Superior temporal gyrus (tissue), 1 donor: ENCODE results near the gene TRIM44.
"Not testable (repeated sequence)": the region's sequence is repeated elsewhere in the genome, so short reads cannot be mapped to it uniquely, and the experiment has no call there.

ENCODE experiments used
- DNase-seq: peaks from one replicate; pipeline ENCODE4 v3.0.0-alpha.2; 2016; ENCODE audit errors: extremely low spot score

Gene TRIM44

DNA sequence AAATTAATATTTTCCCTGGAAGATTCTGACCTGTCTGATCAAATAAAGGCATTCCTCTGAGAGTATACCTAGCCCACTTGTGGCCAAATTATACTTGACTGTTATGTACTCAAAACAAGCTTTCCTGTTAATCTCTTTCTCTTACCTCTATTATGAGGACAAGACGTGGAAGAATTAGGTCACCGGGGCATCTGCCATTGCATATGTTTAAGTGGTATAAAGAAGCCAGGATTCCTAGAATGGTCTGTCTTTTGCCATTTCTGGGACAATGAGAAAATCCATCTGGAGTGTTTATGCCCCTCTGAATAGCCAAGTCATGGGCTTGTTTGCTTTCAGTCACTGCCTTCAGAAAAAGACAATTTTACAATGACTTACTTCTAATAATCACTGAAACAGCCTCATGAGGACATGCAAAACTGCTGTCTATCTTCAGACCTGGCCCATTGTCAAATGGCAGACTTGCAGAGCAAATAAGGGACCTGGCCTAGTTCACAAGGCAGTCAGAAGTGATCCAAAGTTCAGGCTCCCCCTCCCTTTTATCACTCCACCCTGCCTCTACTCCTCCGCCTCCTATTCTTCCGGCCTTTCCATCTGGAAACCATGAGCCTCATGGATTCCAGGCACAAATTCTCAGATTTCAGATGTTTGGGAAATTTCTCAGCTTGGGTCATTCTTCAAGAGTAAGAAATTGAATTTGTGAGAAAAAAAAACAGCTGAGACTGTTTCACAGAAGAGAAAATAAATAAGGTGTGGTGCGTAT, 153.2 kb downstream of the TRIM44 start:
- no peak for DNase-seq

DNA sequence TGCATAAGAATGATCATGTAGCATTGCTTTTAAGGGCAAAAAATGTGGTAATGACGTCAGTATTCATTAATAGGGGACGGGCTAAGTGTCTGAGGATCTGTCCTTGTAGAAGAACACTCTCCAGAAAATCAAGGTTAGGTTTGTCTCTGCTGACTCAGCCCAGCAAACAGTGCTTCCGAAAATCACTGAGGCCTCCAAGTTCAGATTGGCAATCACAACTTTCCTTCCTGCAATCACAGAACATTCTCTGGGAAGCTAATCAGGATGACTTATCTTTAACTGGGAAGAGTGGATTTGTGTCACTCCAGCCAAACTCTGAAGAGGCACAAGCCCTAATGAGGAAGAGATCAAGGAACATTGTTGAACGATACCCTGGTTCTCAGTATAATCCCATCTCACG, 158.0 kb downstream of the TRIM44 start:
- DNase-seq = no peak

DNA sequence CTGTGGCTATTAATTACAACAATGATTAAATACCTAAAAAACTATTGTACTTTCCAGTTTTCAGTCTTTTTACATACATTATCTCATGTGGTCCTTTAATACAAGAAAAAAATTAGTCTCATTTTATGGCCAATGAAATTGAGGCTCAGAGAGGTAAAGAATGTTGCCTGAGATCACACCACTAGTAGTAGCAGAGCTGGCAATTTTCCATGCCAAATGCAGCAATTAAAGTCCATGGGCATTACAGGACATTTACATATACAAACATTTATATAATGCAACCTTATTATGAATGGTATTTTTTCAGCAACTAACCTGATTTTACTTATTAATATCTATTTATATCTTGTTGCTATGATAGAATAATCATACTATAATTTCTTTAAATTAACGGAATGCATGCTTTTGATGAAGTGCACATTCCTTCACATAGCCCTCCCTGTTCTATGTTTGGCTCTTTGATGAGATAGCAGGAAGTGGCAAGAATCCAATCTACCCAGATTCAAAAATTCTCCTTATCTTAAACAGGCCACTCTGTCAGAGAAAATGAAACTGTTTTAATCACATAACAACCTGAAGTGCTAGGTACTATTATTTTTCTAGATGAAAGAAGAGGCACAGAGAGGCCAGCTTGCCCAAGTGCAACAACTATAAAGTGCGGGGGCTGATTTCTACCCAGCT, 160.4 kb downstream of the TRIM44 start:
- no peak for DNase-seq

DNA sequence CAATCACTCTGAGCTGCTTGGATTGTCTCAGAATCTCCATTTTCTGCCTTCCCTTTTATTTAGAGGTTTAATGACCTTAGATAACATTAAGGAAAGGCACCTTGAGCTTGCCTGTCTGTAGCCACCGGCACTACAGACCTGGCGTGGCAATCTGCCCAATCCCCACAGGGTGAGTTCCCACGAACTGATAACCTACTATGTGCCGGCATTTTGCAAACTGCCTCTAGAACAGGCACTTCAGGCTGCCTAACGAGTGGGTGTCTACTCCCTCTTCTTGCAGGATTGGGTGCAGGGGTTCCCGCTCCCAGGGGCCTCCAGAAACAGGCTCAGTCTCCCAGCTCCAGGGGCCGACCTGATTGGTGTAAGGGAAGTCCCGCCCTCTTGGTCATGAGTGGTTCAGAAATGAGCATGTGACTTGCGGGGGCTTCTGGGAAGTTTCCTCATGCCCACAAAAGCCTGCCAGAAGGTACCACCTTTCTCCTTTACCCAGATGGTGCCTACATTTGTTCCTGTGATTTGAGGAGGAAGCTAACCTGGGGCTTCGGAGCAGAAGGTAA, 161.2 kb downstream of the TRIM44 start:
- no peak for DNase-seq

DNA sequence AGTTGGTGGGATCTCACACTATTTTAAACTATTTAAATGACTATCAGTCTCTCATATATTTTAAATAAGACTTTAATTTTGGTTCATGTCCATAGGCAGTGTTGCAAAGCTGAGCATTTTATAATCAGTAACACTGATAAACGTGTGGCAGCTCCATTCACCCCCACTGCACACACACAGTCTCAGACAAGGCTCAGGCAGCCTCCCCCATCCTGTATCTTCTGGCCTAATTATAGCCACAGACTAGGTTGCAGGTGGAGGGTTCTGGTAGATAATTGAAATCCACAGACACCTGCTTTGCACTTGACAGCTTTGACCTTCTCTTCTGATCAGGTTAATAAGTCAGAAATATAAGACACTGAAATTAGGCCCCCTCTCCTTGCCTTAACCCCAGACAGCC, 162.8 kb downstream of the TRIM44 start:
- no peak for DNase-seq

DNA sequence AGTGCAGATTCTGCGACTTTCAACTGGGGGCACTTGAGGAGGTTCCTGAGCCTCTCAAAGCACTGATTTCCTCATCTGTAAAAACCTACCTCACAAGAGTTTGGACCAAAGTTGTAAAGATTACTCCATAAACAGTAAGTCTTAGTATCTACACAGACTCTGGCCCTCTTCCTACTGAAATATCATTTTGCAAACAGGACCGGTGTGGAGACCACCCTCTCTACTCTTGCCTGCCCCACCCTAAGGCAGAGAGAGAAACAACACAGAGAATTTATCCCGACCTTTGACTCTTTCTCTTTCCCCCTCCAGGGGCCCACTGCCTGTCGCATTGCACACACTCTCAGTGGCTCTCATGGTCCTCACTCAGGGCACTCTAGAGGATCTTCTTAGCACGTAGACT, 163.4 kb downstream of the TRIM44 start:
- DNase-seq = no peak

DNA sequence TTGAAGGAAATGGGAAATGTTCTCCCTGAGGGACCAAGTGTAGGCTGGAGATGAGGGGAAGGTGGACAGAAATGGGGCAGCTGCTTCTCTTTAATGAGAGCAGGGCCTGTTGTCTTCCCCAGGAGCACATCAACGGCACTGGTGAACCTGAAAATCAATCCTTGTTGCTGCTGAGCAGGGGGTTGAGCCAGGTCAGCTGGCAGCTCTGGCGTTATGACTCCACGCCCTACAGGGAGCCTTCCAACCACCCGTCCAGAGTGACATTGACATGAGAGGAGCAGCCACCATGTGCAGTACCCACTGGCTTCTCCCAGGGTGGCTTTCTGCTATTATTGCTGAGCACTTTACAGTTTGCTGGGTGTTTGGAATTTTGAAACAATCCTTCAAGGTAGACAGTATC, 164.4 kb downstream of the TRIM44 start:
- DNase-seq = no peak

DNA sequence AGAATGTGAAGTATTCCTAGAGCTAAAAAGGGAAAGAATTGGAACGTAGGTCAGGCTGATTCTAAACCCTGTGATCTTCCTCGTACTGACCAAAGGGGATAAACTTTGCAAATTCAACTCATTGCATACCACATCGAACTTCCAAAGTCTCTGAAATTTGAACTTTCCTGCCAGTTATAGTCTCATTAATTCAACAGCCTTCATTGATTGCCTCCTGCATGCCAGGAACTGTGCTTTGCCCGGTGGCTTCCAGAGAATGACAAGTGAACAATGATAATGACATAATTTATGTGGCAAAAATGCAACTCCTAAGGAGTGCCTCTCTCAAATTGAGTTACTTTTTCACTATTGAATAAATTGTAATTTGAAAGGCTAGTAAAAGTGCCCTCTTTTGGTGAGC, 173.6 kb downstream of the TRIM44 start:
- no peak for DNase-seq

DNA sequence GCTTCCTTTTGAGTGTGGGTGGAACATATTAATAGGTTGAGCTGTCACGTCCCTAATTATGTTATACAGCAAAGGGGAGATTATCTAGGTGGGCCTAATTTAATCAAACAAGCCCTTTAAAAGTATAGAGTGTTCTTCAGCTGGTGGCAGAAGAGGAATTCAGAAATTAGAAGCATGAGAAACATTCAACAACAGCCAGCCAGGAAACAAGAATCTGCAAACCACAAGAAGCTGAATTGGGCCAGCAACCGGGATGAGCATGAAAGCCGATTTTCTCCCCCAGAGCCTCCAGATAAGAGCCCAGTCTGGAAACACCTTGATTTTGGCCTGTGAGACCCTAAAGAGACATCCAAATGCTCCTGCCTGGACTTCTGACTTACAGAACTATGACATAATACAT, 175.5 kb downstream of the TRIM44 start:
- DNase-seq = no peak

DNA sequence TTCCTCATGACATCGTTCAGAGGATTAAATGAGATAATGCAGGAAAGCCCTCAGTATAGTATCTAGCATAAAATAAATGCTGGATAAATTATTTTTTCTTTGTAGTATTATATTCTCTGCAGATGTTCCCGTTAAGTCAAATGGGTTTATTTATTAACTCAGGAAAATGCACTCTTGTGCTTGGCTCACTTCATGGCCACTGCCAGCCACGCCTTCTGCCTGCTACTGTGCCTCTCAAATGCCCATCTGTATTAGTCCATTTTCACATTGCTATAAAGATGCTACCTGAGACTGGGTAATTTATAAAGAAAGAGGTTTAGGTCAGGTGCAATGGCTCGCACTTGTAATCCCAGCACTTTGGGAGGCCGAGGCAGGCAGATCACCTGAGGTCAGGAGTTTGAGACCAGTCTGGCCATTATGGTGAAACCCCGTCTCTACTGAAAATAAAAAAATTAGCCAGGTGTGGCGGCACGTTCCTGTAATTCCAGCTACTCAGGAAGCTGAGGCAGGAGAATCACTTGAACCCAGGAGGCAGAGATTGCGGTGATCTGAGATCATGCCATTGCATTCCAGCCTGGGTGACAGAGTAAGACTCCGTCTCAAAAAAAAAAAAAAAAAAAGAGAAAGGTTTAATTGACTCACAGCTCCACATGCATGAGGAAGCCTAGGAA, 176.3 kb downstream of the TRIM44 start:
- not testable (repeated sequence) for DNase-seq

DNA sequence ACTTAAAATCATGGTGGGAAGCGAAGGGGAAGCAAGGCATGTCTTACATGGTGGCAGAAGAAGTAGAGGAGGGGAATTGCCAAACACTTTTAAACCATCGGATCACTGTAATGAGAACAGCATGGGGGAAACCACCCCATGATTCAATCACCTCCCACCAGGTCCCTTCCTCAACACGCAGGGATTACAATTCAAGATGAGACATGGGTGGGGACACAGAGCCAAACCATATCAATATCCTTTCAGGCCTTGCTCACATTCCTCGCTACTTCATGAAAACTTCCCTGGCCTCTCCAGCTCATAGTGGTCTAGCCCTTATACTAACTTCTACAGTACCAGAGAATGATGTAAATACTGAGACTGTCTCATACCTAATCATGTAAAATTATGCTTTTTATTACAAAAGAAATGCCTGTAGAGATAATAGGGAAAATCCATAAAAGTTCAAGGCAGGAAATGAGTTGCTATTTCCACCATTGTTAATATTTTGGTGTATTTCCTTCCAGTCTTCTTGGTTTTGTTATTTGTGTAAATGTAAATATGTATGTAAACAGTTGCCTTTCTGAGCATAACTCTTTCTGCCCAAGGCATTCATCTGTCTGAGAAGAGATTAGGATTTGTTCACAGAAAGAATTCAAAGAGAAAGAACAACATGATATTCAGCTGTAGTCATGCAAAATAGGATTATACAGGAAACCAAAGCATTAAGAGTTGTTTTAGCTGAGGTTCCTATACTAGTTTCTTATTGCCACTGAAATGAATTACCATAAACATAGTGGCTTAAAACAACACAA, 177.0 kb downstream of the TRIM44 start:
- DNase-seq = no peak

DNA sequence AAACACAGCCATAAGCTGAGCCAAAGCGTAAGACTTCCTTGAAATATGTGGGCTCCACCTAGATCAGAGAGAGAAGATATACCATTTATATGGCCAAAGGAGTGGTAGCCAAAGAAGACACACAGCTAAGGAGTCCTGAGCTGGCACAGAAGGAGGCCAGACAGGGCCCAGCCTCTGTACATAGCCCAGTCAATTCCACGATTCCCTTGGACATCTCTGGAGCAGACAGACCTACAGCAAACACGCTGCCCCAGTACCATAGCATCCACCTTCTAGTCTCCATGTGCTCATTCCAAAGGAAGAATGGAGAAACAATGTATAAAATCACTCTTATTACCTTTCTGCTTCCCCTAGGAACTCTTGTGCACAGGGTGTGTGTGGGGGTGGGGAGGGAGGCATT, 179.2 kb downstream of the TRIM44 start:
- no peak for DNase-seq

DNA sequence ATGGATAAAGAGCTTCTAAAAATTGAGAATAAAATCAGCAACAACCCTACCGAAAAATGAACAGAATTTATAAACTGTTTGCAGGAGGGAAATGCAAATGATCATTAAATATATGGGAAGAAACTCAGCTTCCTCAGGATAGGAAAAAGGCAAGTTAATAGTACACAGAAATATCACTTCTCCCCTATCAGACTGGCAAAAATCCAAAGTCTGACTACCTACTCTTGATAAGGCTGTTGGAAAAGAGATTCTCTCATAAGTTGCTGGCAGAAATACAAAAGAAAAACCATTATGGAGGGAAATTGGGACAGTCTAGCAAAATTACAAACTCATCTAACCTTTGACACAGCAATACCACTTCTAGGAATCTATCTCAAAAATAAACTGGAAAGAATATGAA, 180.4 kb downstream of the TRIM44 start:
- no peak for DNase-seq

DNA sequence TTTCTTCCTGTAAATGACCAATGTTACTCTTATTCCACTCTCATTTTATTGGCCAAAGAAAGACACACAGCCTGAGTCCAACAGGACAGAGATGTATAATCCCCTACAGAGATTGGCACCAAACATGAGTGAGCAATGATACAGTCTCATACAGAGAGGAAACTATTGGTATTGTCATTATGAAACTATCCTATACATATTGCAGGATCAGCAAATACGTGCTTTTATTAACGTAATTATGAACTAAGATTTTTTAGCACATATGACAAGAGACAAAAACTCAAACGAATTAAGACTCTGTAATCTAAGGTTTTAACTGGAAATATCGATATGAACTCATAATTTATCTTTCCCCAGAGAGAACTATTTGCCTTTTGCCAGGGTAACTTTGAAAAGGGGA, 182.0 kb downstream of the TRIM44 start:
- no peak for DNase-seq

DNA sequence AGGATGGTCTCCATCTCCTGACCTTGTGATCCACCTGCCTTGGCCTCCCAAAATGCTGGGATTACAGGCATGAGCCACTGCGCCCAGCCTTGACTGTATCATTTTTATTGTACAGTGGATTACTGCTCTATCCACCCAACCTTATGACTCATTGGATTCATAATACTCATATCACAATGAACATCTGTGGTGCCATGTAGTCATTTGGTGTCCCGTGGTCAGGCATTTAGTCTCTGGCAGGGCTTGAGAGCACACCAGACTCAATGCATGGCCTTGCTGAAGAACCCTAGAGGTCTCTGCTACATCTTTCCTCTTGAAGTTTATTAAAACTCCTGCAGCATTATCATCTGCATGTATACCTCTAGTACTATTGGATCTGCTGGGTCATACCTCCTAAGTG, 183.3 kb downstream of the TRIM44 start:
- DNase-seq = no peak

DNA sequence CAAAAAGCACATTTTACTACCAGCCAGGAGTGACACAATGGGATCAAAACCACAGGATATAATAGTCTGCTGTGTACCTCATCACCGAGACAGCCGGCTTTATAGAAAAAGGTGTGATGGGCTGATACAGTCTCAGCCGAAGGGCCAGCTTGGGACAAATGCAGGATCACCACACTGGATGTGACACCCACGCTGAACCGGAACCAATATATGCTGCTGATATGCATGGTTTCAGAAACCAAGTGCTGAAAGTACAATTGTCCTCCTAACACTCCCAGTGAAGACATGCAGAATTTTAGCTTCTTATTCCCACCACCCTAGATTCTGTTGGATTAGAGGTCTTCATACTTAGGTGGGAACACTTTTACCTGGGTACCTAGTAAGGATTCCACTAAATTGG, 184.3 kb downstream of the TRIM44 start:
- no peak for DNase-seq

DNA sequence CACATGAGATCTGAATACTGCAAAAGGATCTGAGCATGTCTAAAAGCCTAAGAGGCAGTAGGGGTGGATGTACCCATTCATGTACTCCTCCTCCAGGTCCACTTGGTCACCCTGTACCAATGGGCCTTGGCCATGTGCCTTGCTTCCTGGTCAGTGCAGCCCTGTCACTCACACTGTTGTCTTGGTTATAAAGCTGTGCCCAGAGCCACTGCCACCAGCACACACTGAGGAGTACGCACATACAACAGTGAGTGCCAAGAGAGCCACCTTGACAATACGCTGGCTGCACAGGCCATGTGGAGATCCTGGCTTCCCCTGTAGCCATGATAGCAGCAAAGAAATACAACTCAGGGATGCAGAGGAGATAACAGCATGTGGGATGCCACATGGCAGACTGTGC, 184.9 kb downstream of the TRIM44 start:
- DNase-seq = no peak

DNA sequence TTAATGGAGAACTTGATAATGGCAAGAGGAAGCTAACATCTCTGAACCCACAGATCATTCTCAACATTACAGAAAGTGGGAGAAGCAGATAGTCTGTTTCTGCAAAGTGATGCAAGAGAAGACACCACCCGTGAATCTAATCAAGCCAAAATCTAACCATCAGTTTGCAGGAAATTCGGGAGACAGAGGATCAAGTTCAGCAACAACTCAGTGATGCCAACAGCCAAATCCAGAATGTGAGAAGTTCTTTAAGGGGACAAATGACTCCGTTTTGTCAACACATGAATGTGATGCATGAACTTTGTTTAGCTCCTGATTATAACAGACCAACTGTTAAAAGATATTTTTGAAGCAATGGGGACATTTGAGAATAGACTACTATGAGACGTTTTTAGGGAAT, 186.0 kb downstream of the TRIM44 start:
- DNase-seq = no peak

DNA sequence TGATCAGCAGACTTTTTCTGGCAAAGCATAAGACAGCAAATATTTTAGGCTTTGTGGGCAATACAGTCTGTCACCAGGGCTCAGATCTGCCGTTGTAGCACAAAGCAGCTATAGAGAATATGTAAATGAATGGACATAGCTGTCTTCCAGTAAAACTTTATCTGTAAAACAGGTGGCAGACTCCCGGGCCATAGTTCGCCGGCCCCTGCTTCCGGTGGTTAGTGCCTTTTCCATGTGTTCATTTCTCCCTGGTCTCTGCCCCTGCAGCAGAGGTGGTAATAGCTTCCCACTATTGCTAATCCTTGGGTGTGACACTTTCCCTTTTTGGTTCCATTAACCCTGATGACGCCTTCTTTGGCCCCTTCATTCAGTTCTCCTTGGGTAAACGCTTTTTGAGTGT, 187.6 kb downstream of the TRIM44 start:
- no peak for DNase-seq

DNA sequence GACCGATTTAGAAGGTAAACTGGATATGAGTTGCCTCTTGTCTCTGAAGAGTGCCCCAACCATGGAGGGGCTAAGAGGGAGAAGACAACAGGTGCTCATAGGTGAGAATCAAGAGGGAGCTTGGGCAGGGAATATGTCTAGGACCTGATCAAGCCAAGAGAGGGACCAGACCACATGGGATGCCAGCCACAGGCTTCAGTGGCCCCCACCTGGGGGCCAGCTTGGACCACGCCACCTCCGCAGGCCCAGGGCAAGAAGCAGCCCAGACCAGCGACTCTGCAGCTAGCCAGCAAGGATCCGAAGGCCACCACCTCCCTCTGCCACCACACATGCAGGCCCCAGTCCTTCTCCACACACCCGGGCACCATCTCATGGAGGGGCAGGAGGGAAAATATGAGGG, 188.8 kb downstream of the TRIM44 start:
- no peak for DNase-seq

DNA sequence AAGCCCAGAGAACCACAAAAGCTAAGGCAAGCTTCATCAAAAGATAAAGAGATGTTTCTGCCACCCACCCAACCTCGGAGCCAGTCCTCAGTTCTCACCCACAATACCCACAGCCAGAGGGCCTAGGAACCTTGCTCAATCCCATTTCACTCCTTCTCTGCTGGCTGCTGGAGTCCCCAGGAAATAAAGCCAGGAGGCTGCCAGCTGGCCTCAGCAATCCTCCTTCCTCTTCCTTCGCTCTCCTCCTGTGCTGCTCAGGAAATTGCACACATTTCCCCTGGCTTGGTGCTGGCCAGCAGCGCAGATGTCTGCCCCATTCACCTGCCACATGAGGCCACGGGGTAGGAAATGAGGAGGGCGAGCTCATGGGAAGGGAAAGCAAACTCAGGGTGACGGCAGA, 189.5 kb downstream of the TRIM44 start:
- DNase-seq = peak; percentile 35

DNA sequence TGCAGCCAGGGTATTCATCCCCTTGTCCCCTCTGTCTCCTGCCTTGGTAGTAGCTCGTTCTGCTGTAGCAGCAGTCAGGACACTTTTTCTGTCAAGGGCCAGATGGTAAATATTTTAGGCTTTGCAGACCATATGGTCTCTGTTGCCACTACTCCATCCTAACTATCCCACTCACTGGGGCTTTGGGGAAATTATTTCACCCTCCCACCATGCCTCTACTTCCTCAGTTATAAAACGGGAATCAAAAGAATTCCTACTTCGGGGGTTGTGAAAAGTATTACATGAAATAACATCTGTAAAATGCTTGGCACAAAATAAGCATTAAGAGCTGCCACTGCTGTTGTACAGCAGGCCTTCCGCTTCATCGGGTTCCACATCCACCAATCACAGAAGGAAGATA, 191.4 kb downstream of the TRIM44 start:
- DNase-seq = peak; percentile 39
